GM12878 (cell line): Measurements from ENCODE around the gene MRPS23. TPM values are rescaled to one million over a fixed set of nuclear protein-coding genes. Genes with fewer than 3 reads are reported as not detected.

ENCODE experiments used
- ATAC-seq: fragments of 200-7000 bp; cut with Tn5 transposase; 3 replicates; pipeline ENCODE4 v1.9.1; 2020; ENCODE audit warnings: mild to moderate bottlenecking, moderate library complexity
- BruUV-seq: library from RNA; stranded (reverse); fragments of 400-500 nt; replicated peaks from 2 replicates; lab custom pipeline; 2021; lab: Mats Ljungman, UMichigan
- CTCF ChIA-PET: fragments of 300-600 bp; sonication (Branson Sonifier 250); formaldehyde crosslinking; extraction: SDS; loops from one replicate; lab custom pipeline; 2021; ENCODE audit warnings: inconsistent platforms; lab: Yijun Ruan, JAX
- POLR2A ChIA-PET: fragments of 350-600 bp; formaldehyde crosslinking; extraction: SDS; loops from one replicate; lab custom pipeline; 2021; ENCODE audit warnings: inconsistent platforms; lab: Charles Lee
- RAD21 ChIA-PET: fragments of 300-600 bp; sonication (Branson Sonifier 250); formaldehyde crosslinking; loops from one replicate; lab custom pipeline; 2023; ENCODE audit warnings: antibody characterized with exemption; ENCODE audit not compliant: unreplicated experiment; lab: Charles Lee
- SMC1A ChIA-PET: fragments of 300-600 bp; sonication (Branson Sonifier 250); formaldehyde crosslinking; loops from one replicate; lab custom pipeline; 2023; ENCODE audit not compliant: unreplicated experiment, uncharacterized antibody; lab: Charles Lee
- DNase-seq: peaks from one replicate; pipeline ENCODE4 v3.0.0-alpha.2; 2011; ENCODE audit warnings: low read depth, low spot score
- FAIRE-seq: peaks from 3 replicates; lab custom pipeline; 2011; peaks lifted over from hg19 to GRCh38; lab: Jason Lieb, UNC
- H2AFZ ChIP-seq: 2 replicates; pipeline ENCODE4 v1.6.0; 2011; ENCODE audit warnings: low read depth, low read length, control low read depth; ENCODE audit not compliant: control insufficient read depth
- H3K27ac ChIP-seq: 2 replicates; pipeline ENCODE4 v1.5.1; 2011; ENCODE audit warnings: control low read depth; ENCODE audit not compliant: control insufficient read depth, insufficient read depth
- H3K27me3 ChIP-seq, 2 experiments: replicated peaks in 1 of 2; 2 replicates each; pipeline versions ENCODE4 v1.6.0 to v1.6.1; 2011; ENCODE audit warnings: low read length in 1 of 2; ENCODE audit not compliant: control insufficient read depth in 2 of 2, insufficient read depth in 2 of 2
- H3K36me3 ChIP-seq, 2 experiments: 2 replicates each; pipeline ENCODE4 v1.5.1; 2011; ENCODE audit warnings: low read length in 1 of 2; ENCODE audit not compliant: control insufficient read depth in 2 of 2, insufficient read depth in 2 of 2
- H3K4me1 ChIP-seq: 2 replicates; pipeline ENCODE4 v1.6.1; 2011; ENCODE audit warnings: mild to moderate bottlenecking, low read length, moderate library complexity, mixed read lengths; ENCODE audit not compliant: control insufficient read depth, insufficient read depth
- H3K4me2 ChIP-seq: 2 replicates; pipeline ENCODE4 v1.6.0; 2011; ENCODE audit warnings: control low read depth; ENCODE audit not compliant: control insufficient read depth, insufficient read depth
- H3K4me3 ChIP-seq: fragments of 200-600 bp; sonication (generic); 2 replicates; pipeline ENCODE4 v1.5.1; 2016
- H3K79me2 ChIP-seq: 2 replicates; pipeline ENCODE4 v1.6.0; 2011; ENCODE audit warnings: low read length; ENCODE audit not compliant: control insufficient read depth, insufficient read depth
- H3K9ac ChIP-seq: 2 replicates; pipeline ENCODE4 v1.8.0; 2011; ENCODE audit warnings: low read length, control low read depth, mixed read lengths; ENCODE audit not compliant: control insufficient read depth, insufficient read depth
- H3K9me3 ChIP-seq: replicated peaks from 3 replicates; pipeline ENCODE4 v1.5.1; 2011; ENCODE audit warnings: mild to moderate bottlenecking, low read length; ENCODE audit not compliant: control insufficient read depth, insufficient read depth
- H4K20me1 ChIP-seq: 2 replicates; pipeline ENCODE4 v1.6.0; 2011; ENCODE audit not compliant: control insufficient read depth, insufficient read depth
- GABPA ChIP-seq: IDR thresholded peaks from 2 replicates; pipeline ENCODE4 v1.6.1; 2014; ENCODE audit warnings: antibody characterized with exemption, low read depth, mild to moderate bottlenecking, inconsistent platforms
- MYB ChIP-seq: fragments of 150-350 bp; IDR thresholded peaks from 2 replicates; pipeline ENCODE4 v1.6.1; 2014; ENCODE audit warnings: mild to moderate bottlenecking, low read depth, low read length, borderline replicate concordance
- NFYB ChIP-seq: IDR thresholded peaks from 2 replicates; pipeline ENCODE4 v1.6.1; 2011; ENCODE audit warnings: low read depth, mild to moderate bottlenecking, low read length, improper control_type of control experiment, moderate library complexity; ENCODE audit not compliant: insufficient read depth
- SMARCA5 ChIP-seq: fragments of 450-650 bp; IDR thresholded peaks from 2 replicates; pipeline ENCODE4 v1.6.1; 2017; ENCODE audit warnings: mild to moderate bottlenecking
- TAF1 ChIP-seq: IDR thresholded peaks from 2 replicates; pipeline ENCODE4 v1.6.1; 2011; ENCODE audit warnings: mild to moderate bottlenecking, low read depth, low read length, borderline replicate concordance
- WGBS: methylation state at CpG from one replicate; pipeline ENCODE4 v1.1.6; 2016; ENCODE audit warnings: low lambda C conversion rate; ENCODE audit not compliant: insufficient replicate concordance, insufficient coverage; ENCODE audit errors: missing lambda C conversion rate; 5-methylcytosine and 5-hydroxymethylcytosine counted together
- in situ Hi-C: fragments of 300-500 bp; cut with MboI; formaldehyde crosslinking; loops from 9 replicates; pipeline ENCODE4 v1.14.3; 2018; ENCODE audit warnings: mixed read lengths
- intact Hi-C: fragments of 100-400 bp; cut with micrococcal nuclease; formaldehyde crosslinking; loops from one replicate; pipeline ENCODE4 v1.14.2; 2022; ENCODE audit not compliant: unreplicated experiment
- polyA plus RNA-seq, 11 experiments: library from polyadenylated mRNA; depleted of rRNA in 4 of 11; unstranded in 6 of 11; stranded (reverse) in 5 of 11; fragments of >200 nt; fragmentation: Nextera tagmentation in 4 of 11; fragmentation: Illumina TruSeq in 1 of 11; extraction: Ambion mirVana in 4 of 11; extraction: Trizol in 1 of 11; gene quantifications; 1 replicate in 1 of 11; 2 replicates in 10 of 11; pipeline versions ENCODE4 v1.2.1 to v1.2.3, GENCODE V29; 2011 to 2016; ENCODE audit warnings: inconsistent platforms in 2 of 11, missing spikeins in 2 of 11, low read depth in 1 of 11
- total RNA-seq, 4 experiments: library from RNA; depleted of rRNA in 3 of 4; stranded (reverse); fragments of >200 nt in 3 of 4; fragmentation: Illumina TruSeq in 1 of 4; extraction: Trizol in 1 of 4; gene quantifications; 2 replicates each; pipeline versions ENCODE4 v1.2.1 to v1.2.3, GENCODE V29; 2013 to 2021

Gene MRPS23
- total and polyA plus RNA-seq, 10 of the 15 experiments (the other 5 are each of a cell fraction or from before 2014, with no cell fraction given) = 65.3 to 237 (median 87.9) TPM

- no peaks in the 10 kb centered on the region for H3K9me3 ChIP-seq
- POLR2A ChIA-PET = interaction anchor here (1.4 kb wide), 1 partner anchor 12 kb away, joined by 4 read pairs; no protein-coding TSS in a partner anchor
- BruUV-seq = no TSS peak
- intact Hi-C loops = no loop called here
- no peak overlapping the region for H3K4me3 ChIP-seq
- H3K27me3 ChIP-seq = peaks cover 2 to 12% of the 10 kb centered on the region in 2 experiments
- no peak for ATAC-seq
- no peaks in the 10 kb centered on the region for H4K20me1 ChIP-seq
- no peak for FAIRE-seq
- no peak for DNase-seq
- H3K36me3 ChIP-seq = no peaks in the 10 kb centered on the region
- H2AFZ ChIP-seq = no peak overlapping the region
- H3K27ac ChIP-seq = no peak overlapping the region
- RAD21 ChIA-PET = no interaction called here
- in situ Hi-C loops = no loop called here
- TF ChIP-seq NFYB = 0 out of 2 replicates have a peak, but pooled peaks have one; percentile 30
- no peak for TF ChIP-seq TAF1
- no peak overlapping the region for H3K4me2 ChIP-seq
- CTCF ChIA-PET = interaction anchor here (0.6 to 1.1 kb wide), 4 partner anchors 21 to 791 kb away, joined by 3 to 6 read pairs (median 3); no protein-coding TSS in a partner anchor
- SMC1A ChIA-PET = interaction anchor here (0.9 to 1.5 kb wide), 2 partner anchors 15 to 22 kb away, joined by 4 read pairs; no protein-coding TSS in a partner anchor
- H3K9ac ChIP-seq = no peak overlapping the region
- no peaks in the 10 kb centered on the region for H3K79me2 ChIP-seq
- 40% methylated on average over 8 of the region's 8 CpGs for WGBS
- no peaks in the 10 kb centered on the region for H3K4me1 ChIP-seq
Measured at GRCh38 chr17:57811638-57812280, 38.1 kb downstream of the MRPS23 start.

- DNase-seq = no peak
- H3K4me1 ChIP-seq = no peaks in the 10 kb centered on the region
- SMC1A ChIA-PET = interaction anchor here (0.9 to 1.5 kb wide), 2 partner anchors 15 to 249 kb away, joined by 3 to 4 read pairs; no protein-coding TSS in a partner anchor
- in situ Hi-C loops = no loop called here
- H3K9ac ChIP-seq = no peak overlapping the region
- no peak overlapping the region for H3K4me3 ChIP-seq
- 22% methylated on average over 31 of the region's 31 CpGs for WGBS
- H3K79me2 ChIP-seq = no peaks in the 10 kb centered on the region
- TF ChIP-seq MYB = no peak
- TF ChIP-seq GABPA = no peak
- TF ChIP-seq SMARCA5 = no peak
- H3K27ac ChIP-seq = no peak overlapping the region
- CTCF ChIA-PET = interaction anchor here (1.1 kb wide), 2 partner anchors 27 to 41 kb away, joined by 3 to 6 read pairs; no protein-coding TSS in a partner anchor
- POLR2A ChIA-PET = interaction anchor here (1.4 kb wide), 1 partner anchor 11 kb away, joined by 4 read pairs; no protein-coding TSS in a partner anchor
- H2AFZ ChIP-seq = no peak overlapping the region
- no peaks in the 10 kb centered on the region for H3K9me3 ChIP-seq
- RAD21 ChIA-PET = no interaction called here
- BruUV-seq = no TSS peak
- FAIRE-seq = no peak
- intact Hi-C loops = no loop called here
- H3K36me3 ChIP-seq = no peaks in the 10 kb centered on the region
- H3K27me3 ChIP-seq = peaks cover 2 to 12% of the 10 kb centered on the region in 2 experiments
- no peak overlapping the region; the same call in 1 of the 2 replicates for H3K4me2 ChIP-seq
- no peak for ATAC-seq
- H4K20me1 ChIP-seq = no peaks in the 10 kb centered on the region
Measured at GRCh38 chr17:57810721-57811637, 38.9 kb downstream of the MRPS23 start.
